Osteoblast (primary cell): ENCODE results near the gene LRRC4B. TPM values are rescaled to one million over a fixed set of nuclear protein-coding genes. Genes with fewer than 3 reads are reported as not detected.
A peak's percentile ranks its signal among the peaks of the same experiment; 100 is the strongest.

Experiments
- DNase-seq: peaks from one replicate; pipeline ENCODE4 v3.0.0; 2011; ENCODE audit warnings: low spot score, mixed read lengths; ENCODE audit not compliant: insufficient read length; ENCODE audit errors: missing footprints
- H2AFZ ChIP-seq: 2 replicates; pipeline ENCODE4 v1.6.0; 2011; ENCODE audit warnings: mild to moderate bottlenecking, low read length
- H3K27ac ChIP-seq: 2 replicates; pipeline ENCODE4 v1.5.1; 2011; ENCODE audit warnings: mild to moderate bottlenecking, low read depth, low read length, moderate library complexity
- H3K27me3 ChIP-seq: 2 replicates; pipeline ENCODE4 v1.6.0; 2012; ENCODE audit warnings: mild to moderate bottlenecking, control low read depth, inconsistent platforms, low read length, moderate library complexity; ENCODE audit not compliant: insufficient read depth
- H3K36me3 ChIP-seq: 2 replicates; pipeline ENCODE4 v1.5.1; 2011; ENCODE audit warnings: mild to moderate bottlenecking, low read length, control low read depth, moderate library complexity; ENCODE audit not compliant: insufficient read depth
- H3K4me1 ChIP-seq: 2 replicates; pipeline ENCODE4 v1.5.1; 2011; ENCODE audit warnings: mild to moderate bottlenecking, low read length, control low read depth, moderate library complexity; ENCODE audit not compliant: insufficient read depth
- H3K4me2 ChIP-seq: 2 replicates; pipeline ENCODE4 v1.6.0; 2011; ENCODE audit warnings: mild to moderate bottlenecking, low read length; ENCODE audit not compliant: insufficient read depth
- H3K4me3 ChIP-seq: fragments of 200-600 bp; sonication (generic); 3 replicates; pipeline ENCODE4 v1.5.1; 2012; ENCODE audit warnings: mild to moderate bottlenecking, low read length, inconsistent platforms; ENCODE audit not compliant: insufficient read depth
- H3K79me2 ChIP-seq: 2 replicates; pipeline ENCODE4 v1.6.0; 2012; ENCODE audit warnings: mild to moderate bottlenecking, low read length, control low read depth, inconsistent platforms; ENCODE audit not compliant: insufficient read depth
- H3K9me3 ChIP-seq: 2 replicates; pipeline ENCODE4 v1.5.1; 2011; ENCODE audit warnings: low read depth, low read length, control low read depth
- H4K20me1 ChIP-seq: 2 replicates; pipeline ENCODE4 v1.6.0; 2012; ENCODE audit warnings: mild to moderate bottlenecking, low read length, control low read depth; ENCODE audit not compliant: insufficient read depth
- total RNA-seq: library from RNA; depleted of rRNA; stranded (reverse); fragments of >200 nt; gene quantifications from 2 replicates; pipeline ENCODE4 v1.2.3, GENCODE V29; 2012
- TF ChIP-seq, protein P1 (sequence below): IDR thresholded peaks from 2 replicates; pipeline ENCODE4 v1.5.1; 2011; ENCODE audit warnings: mild to moderate bottlenecking, low read depth, low read length, moderate library complexity; ENCODE audit errors: extremely low read depth

Gene LRRC4B
- total RNA-seq, 1 donor: not detected

DNA sequence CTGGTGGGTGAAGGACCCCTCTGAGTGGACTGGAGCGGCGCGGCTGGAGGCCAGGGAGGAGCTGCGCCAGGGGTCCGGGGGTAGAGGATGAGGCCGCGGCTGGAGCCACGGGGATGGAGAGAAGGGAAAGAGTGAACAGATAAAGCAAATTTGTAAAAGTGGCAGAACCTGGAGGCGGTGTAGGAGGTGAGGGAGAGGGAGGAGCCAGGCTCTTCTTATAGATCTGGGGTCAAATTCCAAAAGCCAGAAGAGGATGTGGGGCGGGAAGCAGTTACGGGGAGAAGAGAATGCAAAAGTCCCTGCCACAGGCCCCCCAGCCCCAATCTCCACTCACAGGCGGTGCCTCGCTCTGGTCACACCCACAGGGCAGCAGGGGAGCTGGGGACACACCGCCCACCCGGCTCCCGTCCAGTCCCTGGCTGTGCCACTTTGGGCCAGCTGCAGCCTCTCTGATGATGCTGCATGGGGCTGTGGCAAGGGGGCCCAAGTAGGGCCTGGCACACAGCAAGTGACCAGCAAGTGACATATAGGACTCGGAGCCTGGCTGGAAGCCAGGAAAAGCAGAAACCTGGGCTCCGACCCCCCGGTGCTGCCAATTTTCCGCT is 11.1 kb downstream of the LRRC4B start:
- no peaks in the 10 kb centered on the region for H3K9me3 ChIP-seq
- TF ChIP-seq, protein P1, sequence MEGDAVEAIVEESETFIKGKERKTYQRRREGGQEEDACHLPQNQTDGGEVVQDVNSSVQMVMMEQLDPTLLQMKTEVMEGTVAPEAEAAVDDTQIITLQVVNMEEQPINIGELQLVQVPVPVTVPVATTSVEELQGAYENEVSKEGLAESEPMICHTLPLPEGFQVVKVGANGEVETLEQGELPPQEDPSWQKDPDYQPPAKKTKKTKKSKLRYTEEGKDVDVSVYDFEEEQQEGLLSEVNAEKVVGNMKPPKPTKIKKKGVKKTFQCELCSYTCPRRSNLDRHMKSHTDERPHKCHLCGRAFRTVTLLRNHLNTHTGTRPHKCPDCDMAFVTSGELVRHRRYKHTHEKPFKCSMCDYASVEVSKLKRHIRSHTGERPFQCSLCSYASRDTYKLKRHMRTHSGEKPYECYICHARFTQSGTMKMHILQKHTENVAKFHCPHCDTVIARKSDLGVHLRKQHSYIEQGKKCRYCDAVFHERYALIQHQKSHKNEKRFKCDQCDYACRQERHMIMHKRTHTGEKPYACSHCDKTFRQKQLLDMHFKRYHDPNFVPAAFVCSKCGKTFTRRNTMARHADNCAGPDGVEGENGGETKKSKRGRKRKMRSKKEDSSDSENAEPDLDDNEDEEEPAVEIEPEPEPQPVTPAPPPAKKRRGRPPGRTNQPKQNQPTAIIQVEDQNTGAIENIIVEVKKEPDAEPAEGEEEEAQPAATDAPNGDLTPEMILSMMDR: no peak
- H3K4me3 ChIP-seq: no peak overlapping the region
- H3K36me3 ChIP-seq: no peaks in the 10 kb centered on the region
- H4K20me1 ChIP-seq: no peaks in the 10 kb centered on the region
- peaks cover 9% of the 10 kb centered on the region for H3K27me3 ChIP-seq
- H3K4me1 ChIP-seq: peaks cover 3% of the 10 kb centered on the region
- H3K27ac ChIP-seq: no peak overlapping the region
- H3K4me2 ChIP-seq: no peak overlapping the region
- H2AFZ ChIP-seq: no peak overlapping the region
- DNase-seq: peak; percentile 37
- no peaks in the 10 kb centered on the region for H3K79me2 ChIP-seq

DNA sequence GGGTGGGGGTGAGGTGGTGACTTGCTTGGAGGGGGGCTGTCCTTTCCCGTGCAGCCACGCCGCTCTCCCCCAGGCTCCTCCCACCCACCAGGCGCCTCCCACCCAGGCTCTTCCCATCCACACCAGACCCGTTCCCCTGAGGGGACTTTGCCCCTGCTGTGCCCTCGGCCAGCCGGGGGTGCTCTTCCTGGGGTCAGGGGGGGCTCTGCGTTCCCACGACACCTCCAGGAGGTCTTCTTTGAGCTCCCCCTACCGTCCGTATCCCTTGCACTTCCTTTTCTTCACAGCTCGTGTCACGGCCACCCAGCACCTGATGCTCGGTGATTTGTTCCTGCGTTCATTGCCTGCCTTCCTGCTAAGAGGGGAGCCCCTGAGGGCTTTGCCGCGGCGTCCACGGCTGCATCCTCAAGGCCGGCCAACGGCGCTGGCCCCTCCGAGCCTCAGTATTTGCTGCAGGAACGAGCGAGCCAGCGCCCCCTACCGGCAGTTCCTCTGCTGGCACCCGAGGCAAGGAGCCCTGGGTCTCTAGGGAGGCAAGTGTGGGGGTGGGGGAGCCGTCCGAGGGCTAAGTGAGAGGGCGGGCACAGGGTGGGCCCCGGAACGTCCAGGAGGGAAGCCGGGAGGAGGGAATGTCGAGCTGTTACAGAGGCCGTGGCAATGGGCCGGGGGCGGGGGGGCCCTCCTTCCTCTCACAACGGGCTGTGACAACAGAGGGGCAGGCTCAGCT is 11.8 kb downstream of the LRRC4B start:
- Histone ChIP-seq H3K27me3 (peaks cover 13% of the 10 kb centered on the region), H3K4me2 (peak overlapping the region; percentile 88), H3K27ac (no peak overlapping the region), H4K20me1 (no peaks in the 10 kb centered on the region), H3K79me2 (no peaks in the 10 kb centered on the region), H3K9me3 (no peaks in the 10 kb centered on the region), H2AFZ (peak overlapping the region; percentile 90), H3K4me3 (peak overlapping the region; percentile 63), H3K36me3 (no peaks in the 10 kb centered on the region), H3K4me1 (peaks cover 3% of the 10 kb centered on the region)
- peak; percentile 98 for DNase-seq
- TF ChIP-seq, protein P1: peak; percentile 79

DNA sequence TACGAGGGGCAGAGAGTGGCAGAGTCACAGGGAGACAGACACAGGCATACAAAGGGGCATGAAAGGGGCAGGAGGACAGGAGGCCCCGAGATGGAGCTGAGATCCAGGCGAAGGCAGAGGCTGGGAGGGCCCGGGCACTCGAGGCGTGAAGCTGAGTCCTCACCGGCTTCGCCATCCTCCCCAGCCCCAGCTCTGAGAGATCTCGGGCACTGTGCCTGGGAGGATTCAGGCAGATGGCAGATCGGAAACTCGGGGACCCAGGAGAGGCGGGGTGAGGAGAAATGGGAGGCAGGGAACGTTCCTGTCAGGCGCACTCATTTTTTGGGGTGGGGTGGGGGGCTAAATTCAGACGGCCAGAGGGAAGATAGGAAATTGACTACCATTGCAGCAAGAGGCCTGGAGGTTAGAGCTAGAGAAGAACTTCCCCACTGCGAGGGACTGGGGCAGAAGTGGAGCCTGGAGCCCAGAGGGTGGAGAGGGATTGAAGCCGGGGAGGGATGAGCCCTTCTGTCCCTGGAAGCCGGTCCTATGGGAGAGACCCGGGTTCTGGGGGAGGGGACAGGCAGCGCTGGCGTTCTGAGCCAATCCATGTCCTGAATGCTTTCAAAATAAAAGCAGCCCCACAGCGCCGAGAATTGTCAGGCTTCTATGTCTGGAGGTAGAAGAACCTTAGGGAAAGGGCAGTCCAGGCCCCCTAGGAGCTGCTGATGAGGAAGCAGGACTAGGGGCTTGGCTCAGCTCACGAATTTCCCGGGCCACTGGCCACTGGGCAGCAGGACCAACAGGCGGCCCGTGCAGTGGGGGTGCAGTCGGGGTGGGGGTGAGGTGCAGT is 12.6 kb downstream of the LRRC4B start:
- peak; percentile 80 for DNase-seq
- Histone ChIP-seq H3K79me2 (no peaks in the 10 kb centered on the region), H3K4me1 (peaks cover 3% of the 10 kb centered on the region), H4K20me1 (no peaks in the 10 kb centered on the region), H3K27me3 (peaks cover 13% of the 10 kb centered on the region), H3K9me3 (no peaks in the 10 kb centered on the region), H2AFZ (no peak overlapping the region), H3K4me2 (peak overlapping the region; percentile 36), H3K4me3 (no peak overlapping the region), H3K36me3 (no peaks in the 10 kb centered on the region), H3K27ac (no peak overlapping the region)
- TF ChIP-seq, protein P1: no peak
